AG09319 (cell line): Measurements from ENCODE around the gene SNUPN.

ENCODE experiments used
- DNase-seq: peaks from one replicate; pipeline ENCODE4 v3.0.0-alpha.2; 2010; ENCODE audit warnings: low read depth; ENCODE audit errors: extremely low read depth
- TF ChIP-seq, protein P1 (sequence below): IDR thresholded peaks from 2 replicates; pipeline ENCODE4 v1.5.1; 2011; ENCODE audit warnings: low read depth, mild to moderate bottlenecking, inconsistent platforms, low read length, moderate library complexity

Gene SNUPN

DNA sequence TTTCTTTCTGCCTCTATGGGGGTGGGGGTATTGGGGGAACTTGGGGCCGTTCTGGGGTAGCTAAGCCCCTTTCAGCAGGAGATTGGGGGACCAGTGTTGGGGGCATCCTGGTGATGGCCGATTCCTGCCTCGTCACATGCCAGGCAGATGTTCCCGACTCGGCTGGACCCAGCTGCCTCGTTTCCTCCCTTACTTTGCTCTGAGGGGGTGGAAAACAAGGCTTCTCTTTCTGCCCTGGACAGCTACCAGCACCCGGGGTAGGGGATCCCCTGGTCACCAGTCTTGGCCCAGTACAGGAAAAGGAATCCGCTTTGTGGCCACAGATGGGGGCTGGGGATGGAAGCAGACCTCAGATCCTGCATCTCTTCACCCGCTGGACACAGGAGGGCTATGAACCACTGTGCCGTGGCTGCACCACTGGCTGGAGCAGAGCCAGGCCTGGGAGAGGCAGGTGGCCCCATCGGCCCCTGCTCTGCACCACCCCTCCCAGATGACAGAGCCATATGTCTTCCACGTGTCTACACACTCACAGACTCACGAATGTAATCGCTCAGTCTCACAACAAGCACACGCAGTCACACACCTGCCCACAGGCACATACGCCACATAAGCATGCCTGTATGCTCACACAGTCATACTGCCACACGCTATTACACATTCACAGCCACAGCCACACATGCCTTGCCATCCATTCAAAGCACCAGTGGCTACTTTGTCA, 34.6 kb upstream of the SNUPN start:
- TF ChIP-seq, protein P1, sequence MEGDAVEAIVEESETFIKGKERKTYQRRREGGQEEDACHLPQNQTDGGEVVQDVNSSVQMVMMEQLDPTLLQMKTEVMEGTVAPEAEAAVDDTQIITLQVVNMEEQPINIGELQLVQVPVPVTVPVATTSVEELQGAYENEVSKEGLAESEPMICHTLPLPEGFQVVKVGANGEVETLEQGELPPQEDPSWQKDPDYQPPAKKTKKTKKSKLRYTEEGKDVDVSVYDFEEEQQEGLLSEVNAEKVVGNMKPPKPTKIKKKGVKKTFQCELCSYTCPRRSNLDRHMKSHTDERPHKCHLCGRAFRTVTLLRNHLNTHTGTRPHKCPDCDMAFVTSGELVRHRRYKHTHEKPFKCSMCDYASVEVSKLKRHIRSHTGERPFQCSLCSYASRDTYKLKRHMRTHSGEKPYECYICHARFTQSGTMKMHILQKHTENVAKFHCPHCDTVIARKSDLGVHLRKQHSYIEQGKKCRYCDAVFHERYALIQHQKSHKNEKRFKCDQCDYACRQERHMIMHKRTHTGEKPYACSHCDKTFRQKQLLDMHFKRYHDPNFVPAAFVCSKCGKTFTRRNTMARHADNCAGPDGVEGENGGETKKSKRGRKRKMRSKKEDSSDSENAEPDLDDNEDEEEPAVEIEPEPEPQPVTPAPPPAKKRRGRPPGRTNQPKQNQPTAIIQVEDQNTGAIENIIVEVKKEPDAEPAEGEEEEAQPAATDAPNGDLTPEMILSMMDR: no peak
- DNase-seq: no peak

DNA sequence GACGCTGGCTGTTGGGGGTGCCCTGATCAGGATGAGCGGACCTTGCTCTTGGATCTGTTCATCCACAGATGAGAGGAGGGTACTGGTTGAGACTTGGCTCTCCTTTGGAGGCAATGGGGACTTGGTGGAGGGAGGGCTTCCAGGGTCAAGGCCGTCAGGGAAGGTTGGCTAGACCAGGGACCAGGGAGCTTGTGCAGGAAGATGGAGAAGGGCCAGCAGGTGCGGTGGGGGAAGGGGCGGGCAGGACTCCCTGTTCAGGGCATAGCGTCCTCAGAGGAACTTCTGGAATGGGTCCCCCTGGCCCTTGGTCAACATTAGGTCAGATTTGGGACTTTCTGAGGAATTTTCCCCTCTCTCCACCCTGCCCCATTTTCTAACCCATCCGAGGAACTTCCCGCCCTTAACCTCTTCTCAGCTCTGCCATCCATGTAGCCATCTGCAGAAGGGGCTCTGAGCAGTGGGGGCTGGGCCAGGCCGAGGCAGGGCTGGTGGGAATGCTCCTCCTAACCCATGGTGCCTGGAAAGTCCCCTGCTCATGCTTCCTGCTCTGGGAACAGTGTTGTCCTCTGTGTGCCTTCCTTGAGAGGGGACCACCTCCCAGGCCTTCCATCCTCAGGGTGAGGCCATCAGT, 33.7 kb upstream of the SNUPN start:
- TF ChIP-seq, protein P1: no peak
- no peak for DNase-seq

DNA sequence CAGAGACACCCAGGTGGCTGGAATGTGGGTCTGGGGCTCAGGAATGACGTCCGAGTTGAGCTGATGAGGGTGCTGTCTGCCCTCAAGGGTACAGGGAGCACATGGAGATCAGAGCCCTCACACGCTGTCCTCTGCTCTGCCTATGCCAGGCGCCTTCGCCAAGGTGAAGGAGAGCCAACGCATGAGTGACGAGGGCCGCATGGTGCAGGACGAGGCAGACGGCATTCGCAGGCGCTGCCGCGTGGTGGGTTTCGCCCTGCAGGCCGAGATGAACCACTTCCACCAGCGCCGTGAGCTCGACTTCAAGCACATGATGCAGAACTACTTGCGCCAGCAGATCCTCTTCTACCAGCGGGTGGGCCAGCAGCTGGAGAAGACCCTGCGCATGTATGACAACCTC, 31.3 kb upstream of the SNUPN start:
- DNase-seq: no peak
- TF ChIP-seq, protein P1: no peak

- TF ChIP-seq, protein P1: no peak
- no peak for DNase-seq
Measured at GRCh38 chr15:75656331-75656730, 30.8 kb upstream of the SNUPN start.

DNA sequence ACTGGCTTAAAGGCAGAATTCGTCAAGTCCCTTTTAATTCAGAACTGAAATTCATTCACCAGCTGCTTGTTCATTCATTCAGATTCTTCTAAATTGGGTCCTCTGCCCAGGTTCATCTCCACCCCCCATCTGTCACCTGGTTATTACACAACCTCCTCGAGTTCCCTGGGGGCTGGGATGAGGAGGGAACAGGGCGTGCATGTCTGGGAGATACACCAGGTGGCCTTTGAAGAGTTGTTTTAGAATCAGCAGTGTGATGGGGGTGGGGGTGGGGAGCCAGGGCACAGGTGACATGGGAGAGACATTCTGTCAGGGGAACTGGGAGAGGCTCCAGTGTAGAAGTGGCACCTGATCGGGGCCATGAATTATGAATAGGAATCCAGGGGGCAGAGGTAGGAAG, 30.4 kb upstream of the SNUPN start:
- no peak for DNase-seq

GRCh38 chr15:75654201-75654907, 28.8 kb upstream of the SNUPN start:
- DNase-seq: no peak
- TF ChIP-seq, protein P1: no peak

More for the DNA sequence above, 30.4 kb upstream of the SNUPN start:
- TF ChIP-seq, protein P1: no peak
